22Rv1 (cell line): Measurements from ENCODE around the gene NDRG3.

ENCODE experiments used
- ZFX ChIP-seq: fragments of 450-650 bp; IDR thresholded peaks from 2 replicates; pipeline ENCODE4 v1.6.1; 2017; ENCODE audit warnings: antibody characterized with exemption, borderline replicate concordance
- TF ChIP-seq, protein P1 (sequence below): fragments of 450-650 bp; IDR thresholded peaks from 2 replicates; pipeline ENCODE4 v1.5.1; 2017; ENCODE audit warnings: mild to moderate bottlenecking

GRCh38 chr20:36775826-36776225 lies 29.9 kb upstream of the NDRG3 start:
- TF ChIP-seq, protein P1, sequence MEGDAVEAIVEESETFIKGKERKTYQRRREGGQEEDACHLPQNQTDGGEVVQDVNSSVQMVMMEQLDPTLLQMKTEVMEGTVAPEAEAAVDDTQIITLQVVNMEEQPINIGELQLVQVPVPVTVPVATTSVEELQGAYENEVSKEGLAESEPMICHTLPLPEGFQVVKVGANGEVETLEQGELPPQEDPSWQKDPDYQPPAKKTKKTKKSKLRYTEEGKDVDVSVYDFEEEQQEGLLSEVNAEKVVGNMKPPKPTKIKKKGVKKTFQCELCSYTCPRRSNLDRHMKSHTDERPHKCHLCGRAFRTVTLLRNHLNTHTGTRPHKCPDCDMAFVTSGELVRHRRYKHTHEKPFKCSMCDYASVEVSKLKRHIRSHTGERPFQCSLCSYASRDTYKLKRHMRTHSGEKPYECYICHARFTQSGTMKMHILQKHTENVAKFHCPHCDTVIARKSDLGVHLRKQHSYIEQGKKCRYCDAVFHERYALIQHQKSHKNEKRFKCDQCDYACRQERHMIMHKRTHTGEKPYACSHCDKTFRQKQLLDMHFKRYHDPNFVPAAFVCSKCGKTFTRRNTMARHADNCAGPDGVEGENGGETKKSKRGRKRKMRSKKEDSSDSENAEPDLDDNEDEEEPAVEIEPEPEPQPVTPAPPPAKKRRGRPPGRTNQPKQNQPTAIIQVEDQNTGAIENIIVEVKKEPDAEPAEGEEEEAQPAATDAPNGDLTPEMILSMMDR: no peak
- no peak for TF ChIP-seq ZFX
